Middle frontal gyrus (tissue), 1 donor: ENCODE results near the gene NUCKS1.

Source experiments
- DNase-seq: peaks from one replicate; pipeline ENCODE4 v3.0.0-alpha.2; 2015; ENCODE audit warnings: low spot score; ENCODE audit errors: extremely low spot score

NUCKS1 gene, protein sequence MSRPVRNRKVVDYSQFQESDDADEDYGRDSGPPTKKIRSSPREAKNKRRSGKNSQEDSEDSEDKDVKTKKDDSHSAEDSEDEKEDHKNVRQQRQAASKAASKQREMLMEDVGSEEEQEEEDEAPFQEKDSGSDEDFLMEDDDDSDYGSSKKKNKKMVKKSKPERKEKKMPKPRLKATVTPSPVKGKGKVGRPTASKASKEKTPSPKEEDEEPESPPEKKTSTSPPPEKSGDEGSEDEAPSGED

DNA sequence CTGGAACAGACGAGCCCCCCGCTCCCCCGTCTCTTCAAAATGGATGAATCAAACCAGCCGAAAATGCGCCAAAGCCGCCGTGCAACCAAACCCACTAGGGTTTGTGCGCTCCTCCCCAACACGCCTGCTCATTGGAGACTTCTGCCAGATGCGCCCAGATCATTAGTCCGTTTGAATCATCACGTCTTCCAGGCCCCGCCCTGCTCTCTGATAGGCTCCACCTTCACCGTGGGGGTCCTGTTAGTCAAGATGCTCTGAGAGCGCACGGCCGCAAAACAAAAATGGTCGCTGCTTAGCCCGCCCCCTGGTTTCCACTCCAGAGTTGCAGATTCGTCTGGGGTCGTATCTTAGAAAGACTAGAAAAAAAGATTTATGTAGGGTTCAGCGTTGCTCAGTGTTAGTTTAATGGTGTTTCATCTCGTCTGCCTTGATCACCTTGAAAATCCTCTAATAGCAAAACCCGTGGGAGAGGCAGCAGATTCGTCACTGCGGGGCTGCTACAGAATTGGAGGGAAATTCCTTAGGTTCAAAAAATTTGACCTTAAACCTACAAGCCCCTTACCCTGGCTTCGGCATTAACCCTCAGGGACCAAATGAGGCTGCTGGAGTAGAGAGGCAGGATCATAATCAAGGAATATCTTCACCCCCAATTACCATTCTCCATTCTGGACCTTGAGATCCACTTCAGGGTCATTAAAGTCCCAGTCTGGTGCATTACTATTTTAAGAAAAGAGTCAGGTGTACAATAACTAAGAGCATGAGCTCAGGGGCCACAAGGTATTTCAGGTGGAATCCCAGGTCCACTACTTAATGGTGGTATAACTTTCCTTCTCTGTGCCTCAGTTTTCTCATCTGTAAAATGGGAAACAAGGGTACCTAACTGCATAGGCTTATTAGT lies at the start of gene NUCKS1:
NUCKS1 (minus strand) TSS at position 45 of the 898 bp plus-strand sequence. CDS start 209 bp downstream, outside the sequence.
- DNase-seq = peak; percentile 97

DNA sequence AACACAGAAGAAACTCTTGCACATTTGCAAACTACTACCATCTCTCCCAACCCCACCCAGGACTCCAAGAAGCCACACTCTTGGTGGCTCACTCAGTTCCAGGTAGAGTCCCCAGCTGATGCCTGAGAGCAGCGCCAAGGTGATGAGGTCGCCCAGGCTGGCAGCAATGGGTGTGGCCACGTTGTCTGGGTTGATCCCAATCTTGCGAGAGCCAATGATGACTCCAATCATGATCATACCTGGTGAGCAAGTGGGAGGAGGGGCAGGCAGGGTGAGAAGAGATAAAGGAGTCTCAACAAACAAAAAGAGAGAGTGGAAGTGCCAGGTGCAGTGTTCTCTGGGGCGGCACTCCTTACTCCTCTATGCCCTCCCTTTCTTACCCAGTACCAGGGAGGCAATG lies 48.6 kb upstream of the NUCKS1 start:
- DNase-seq = no peak

DNA sequence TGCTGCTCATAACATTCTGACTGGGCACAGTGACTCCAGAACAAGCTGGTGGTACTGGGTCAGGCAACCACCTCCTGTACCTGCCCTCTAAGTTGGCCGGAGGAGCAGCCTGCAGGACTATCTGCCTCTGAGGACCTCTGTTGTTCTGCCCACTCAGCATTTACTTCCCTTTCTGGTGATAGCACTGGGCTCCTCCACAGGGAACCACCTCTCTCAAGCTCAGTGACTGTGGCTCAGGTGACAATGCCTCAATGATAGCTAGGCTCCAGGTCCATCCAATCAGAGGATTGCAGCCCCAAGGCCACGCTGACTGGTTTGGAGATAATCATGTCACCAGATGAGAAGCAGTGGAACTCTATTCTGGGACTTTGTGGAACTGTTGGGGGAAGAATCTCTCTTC lies 47.2 kb upstream of the NUCKS1 start:
- no peak for DNase-seq

DNA sequence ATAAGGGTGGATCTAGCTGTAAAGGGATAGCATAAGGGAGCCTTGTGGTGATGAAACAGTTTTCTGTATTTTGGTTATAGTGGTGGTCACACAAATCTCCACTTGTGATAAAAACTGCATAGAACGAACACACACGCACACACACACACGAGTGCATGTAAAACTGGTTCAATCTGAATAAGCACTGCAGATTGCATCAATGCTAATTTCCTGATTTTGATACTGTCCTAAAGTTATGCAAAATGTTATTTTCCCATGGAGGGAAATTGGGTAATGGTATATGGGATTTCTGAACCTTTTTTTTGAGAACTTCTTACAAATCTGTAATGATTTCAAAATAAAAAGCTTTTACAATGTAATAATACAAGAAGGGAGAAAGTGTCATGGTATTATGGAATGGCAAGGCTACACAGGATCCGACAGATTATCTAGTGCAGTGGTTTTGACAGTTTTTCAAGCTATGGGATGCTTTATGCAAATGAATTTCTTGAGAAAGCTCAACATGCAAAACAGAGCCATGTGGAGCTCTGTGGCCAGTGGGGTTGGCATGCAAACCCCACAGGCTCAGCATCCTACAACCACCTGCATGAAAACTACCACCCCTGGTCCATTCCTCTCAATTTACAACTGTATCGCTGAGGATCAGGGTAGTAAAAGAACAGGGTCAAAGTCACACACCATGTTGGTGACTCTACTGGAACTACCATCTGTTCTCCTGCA lies 44.2 kb upstream of the NUCKS1 start:
- no peak for DNase-seq

DNA sequence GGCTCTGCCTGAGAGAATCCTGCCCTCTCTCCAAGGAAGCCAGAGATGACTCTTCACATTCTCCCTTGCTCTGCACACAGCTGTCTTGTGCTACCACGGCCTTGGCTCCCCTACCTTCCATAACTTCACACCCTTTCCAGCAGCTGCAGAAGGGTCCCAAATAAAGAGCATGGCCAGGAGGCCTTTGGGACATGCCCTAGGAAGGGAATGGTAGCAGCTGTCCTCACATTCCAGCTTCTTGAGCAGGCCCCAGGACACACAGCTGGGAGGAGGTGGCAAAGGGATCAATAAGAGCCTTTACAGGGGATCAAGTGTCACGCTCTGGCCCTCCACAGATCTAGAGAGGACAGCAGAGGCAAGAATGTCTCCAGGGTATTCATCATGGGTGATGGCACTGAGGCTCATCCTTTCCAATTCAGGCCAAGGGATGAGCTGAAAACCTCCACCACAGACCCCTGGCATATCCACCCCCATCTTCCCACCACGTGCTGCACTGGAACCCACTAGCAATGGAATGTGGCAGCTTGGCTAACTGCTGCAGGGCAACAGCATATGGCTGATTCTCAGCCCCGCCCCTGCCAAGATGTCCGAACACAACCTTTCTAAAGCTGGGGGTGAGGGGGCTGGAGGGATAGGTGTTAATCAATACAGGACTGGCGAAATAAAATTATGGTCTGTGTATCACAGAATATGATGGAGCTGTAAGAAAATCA lies 43.1 kb upstream of the NUCKS1 start:
- no peak for DNase-seq

DNA sequence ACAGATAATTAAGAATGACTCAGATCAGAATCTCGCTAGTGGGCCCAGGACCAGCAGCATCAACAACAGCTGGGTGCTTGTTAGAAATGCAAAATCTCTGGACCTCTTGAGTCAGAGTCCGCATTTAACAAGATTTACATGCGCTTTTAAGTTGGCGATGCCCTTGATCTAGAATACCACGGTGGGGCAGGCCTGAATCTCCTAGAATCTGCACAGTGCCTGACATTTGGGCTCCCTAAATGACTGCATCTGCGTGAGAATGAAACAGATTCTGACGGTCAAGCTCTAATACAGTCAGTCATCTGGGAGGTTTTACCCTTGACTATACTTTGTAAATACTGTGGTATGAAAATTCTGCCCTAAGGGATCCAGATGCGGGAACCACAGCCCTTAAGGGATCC lies 42.5 kb upstream of the NUCKS1 start:
- DNase-seq = no peak

DNA sequence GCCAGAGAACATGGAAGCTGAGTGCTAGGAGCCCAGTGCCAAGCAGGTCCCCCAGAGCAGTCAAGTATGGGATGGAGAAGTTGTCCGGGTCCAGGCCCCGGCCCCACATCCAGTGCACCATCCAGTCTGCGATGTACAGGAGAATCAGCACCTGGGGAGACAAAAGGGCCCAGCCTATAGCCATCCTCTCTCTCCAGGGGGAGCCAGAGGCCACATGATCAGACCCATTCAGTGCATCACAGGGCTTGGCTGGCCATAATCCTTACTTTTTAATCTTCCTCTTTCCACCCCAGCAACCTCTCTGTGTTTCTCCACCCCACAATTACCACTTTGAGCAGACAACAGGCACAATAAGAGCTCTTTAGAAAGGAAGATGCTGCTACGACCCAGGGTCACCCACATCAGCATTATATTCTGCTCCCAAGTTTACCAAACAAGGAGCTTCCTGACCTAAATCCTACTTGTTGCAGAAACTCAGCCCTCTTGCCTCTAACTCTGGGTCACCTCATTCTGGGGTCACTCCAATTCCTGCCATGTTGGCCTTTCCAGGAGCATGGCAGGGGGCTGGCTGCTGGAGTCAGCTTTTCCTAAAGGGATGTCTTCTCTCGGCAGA lies 41.7 kb upstream of the NUCKS1 start:
- DNase-seq = peak; percentile 61

DNA sequence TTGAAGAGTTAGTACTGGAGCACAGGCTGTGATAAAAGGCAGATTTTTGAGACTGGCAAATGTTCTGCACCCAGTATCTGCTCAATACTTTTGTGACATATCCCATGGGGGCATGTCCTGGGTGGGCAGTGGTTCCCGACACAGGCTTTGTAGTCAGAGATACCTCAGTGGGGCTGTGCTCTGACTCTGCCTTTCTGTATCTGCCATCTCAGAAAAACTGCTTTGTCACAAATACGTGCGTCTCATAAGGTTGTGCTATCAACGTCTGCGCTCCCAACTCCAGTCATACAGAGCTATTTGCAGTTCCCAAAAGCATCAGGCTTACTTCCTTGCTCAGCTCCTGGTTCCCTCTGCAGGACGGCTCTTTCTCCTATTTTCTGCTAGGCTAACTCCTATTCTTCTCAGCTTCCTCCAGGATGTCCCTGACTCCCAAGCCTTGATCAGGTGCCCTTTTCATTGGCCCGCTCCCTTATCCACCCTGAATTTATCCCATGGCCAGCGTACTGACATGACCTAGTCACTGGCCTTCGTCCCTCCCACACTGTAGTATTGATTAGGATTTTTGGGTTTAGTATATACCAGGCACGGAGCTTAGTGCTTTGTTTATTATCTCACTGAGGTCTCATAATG lies 37.4 kb upstream of the NUCKS1 start:
- no peak for DNase-seq

DNA sequence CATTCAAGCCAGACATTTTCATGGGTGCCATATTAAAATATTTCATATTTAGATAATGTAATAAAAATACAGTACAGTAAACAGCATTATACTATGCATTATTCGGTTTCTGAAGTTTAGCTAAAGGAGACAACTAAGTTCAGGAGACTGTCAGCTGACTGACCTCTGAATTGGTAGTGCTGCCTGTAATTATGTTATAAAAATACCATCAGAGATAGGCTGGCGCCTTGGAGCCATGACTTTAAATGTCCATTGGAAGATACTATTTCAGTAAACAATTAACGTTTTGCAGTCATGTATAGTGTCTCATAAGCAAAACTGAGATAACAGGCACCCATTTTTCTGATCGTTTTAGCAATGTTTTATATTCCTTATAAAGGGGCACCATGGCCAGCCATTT lies 36.6 kb upstream of the NUCKS1 start:
- DNase-seq = no peak

DNA sequence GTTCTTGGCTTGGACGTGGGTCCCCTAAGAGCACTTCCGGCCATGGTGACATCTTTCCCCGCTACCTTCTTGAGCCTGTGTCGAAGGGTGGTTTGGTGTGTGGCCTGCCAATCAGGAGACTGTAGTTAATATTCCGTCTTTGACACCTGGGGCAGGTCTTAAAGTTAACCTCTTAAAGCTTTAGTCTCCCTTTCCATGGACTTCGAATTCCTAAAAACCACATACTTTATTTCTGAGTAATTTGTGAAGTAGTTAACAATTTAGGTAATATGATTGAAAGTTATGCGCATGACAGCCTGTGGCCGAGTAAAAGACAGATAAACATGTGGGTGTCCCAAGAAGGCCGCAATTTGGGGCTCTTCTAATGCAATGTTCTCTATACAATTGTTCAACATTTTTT lies 35.5 kb upstream of the NUCKS1 start:
- no peak for DNase-seq

DNA sequence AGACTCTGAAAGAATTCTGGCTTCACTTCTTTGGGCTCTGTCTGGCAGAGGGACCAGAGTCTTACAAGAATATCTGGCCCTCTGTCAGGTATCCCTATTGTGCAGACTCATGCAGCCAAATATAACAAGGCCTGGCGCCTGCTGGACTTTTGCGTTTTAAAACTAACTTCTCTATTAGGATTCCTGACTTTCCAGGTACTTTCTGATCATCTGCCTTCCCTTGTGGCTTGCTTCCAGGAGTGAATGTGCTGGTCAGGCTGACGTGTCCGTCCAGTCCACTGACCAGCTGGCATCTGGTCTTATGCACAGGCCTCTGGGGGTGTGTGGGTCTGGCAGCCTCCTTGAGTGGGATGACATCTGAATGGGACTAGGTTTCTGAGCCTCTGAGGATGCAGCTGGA lies 33.9 kb upstream of the NUCKS1 start:
- DNase-seq = no peak

DNA sequence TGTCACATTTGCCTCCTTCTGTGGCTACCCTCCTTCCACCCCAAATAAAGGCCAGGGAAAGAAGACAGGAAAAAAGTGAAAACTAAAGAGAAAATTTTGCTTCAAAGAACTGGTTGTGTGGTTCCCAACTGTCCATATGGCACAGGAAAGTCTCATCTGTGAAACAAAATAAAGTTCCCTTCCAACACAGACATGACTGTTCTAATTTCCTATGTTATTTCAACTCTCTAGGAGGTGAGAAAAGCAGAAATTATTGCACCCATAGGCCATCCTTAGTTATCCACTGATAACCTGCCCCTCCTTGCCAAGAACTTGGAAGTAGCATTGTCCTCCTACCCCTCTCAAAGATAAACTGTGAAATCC lies 33.4 kb upstream of the NUCKS1 start:
- no peak for DNase-seq

DNA sequence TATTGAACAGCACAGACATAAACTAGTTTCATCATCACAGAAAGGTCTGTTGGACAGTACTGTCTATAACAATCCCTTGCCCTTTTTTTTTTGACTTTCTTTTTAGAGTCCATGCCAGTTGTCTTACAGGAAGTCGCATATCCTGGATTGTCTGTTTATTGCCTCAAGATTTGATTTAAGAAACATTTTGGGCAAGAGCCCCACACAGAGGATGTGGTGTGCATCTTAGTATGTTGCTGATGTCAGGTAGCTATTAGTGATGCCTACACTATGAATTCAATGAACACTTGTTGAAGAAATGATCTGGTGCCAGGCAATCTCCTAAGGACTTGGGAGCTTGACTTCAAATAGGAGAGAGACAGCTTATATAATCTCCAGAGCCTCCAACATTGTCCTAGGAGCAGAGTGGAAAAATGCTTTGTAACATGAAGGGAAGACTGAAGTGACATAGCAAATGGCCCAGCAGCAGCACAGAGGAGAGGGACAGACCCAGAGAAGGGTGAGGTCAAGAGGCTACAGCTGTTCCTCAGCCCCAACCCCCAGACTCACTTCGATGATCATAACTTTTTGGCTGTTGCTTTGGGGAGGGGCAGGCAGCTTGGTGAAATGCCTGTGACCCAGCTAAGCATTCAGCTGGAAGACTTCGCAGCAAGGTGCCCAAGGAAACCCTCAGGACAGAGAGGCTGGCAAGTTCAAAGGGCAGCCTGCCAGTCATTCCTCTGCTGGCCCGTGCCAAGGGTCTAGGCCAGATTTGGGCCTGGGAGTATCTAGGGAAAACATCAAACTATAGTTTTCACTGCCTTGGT lies 32.8 kb upstream of the NUCKS1 start:
- DNase-seq = no peak

DNA sequence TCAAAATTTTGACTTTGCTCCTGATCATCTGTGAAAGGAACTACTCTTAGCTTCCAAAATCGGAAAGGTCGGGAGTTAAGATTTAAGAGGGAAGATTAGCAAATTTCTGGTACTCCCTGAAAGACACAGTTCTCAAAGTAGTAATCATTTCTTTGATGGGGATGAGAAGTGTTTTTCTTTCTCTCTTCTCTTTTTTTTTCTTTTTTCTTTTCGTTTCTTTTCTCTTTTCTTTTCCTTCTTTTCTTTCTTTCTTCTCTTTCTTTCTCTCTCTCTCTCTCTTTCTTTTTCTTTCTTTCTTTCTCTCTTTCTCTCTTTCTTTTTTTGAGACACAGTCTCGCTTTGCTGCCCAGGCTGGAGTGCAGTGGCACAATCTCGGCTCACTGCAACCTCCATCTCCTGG lies 30.4 kb upstream of the NUCKS1 start:
- no peak for DNase-seq

DNA sequence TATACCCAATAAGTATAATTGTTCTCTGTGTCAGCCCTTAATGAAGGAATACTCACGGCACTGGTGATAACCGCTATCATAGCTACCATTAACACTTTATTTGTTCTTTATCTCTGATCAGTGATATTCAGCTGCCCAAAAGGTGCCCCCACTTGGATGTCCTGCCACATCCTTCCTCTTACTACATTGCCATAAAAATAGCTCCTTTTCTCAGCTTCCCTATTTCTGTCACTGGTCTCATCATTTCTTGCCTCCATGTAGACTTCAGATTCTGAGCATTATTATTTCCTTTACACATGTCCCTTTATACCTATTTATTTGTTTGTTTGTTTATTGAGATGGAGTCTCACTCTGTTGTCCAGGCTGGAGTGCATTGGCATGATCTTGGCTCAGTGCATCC lies 28.0 kb upstream of the NUCKS1 start:
- no peak for DNase-seq

DNA sequence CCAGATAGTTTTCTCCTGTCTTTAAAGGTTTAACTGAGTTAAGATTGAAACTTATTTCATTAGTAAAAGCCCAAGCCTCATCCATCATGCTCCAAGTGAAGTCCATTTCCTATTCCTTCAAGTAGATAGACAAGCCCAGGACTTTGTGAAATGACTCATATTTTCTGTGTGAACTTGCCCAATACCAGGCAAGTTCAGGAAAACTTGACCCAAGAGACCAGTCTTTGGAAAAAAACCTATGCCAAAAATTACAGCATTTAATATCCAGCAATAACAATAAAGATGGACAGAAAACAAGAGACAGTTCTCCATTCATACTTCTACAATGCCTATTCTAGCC lies 25.7 kb upstream of the NUCKS1 start:
- no peak for DNase-seq

DNA sequence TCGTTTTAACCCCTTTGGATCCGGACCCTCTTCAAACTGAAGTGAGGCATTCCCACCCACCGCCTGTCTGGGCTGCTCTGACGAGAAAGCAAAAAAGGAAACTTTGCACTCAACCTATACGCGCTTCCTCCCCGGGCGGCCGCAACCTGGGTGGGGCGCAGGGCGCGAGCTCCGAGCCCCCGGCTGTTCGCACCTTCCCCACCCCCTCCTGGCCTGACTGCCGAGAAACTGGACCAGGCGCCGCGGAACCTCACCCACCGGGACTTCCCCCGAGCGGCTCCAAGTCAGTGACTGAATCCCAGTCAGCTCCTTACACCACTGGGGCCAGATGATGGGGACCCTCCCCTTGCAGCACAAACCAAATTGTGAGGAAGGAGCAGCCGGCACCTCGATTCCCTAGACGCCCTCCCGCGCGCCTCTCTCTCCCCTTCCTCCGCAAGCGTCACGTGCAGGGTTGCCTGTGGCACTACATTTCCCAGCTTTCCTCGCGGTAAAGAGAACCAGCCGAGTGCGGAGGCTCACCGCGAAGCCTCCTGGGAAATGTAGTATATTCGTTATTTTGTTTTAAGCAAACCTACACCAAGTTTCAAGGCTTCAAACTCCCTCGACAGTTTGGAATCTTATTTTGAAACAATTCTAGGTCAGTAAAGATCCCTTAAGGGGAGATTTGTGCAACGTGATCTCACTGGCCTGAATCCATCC lies 25.2 kb upstream of the NUCKS1 start, which contains the start of gene RAB29:
RAB29 (minus strand) TSS at position 468 of the 702 bp plus-strand sequence. CDS start 526 bp downstream, outside the sequence.
- DNase-seq = peak; percentile 71

DNA sequence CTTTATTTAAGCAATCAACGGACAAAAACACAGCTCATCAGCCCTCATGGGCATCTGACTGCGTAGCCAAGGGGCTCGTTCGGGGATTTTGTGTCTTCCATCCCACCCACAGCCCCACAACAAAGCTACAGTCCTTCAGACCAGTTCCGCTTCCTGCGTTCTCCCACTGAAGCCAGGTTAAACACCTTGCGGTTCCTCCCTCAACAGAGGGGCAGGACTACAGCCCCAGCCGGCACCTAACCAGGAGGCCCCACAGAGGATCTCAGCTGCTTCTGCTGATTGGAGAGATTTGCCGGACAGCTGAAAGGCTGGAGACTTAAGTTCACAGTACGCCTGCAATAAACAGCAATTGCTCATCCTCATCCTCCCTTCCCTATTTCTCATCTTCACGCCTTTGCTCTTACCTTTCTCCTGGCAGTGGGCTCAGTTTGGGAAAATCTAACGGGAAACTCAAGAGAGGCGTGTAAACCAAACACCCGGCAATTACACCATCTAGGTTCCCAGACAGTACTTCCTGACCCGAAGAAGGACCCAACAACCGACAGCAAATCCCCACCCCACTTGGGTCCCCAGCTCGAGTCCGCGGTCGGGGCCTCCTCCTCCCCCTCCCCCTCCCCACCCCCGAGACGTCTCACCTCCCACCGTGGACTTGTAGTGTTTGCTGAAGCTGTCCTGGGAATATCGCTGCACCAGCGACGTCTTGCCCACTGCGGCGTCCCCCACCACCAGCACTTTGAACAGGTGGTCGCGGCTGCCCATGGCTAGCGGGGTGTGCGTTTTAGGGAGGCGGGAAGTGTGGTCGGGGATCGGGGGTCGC lies 24.4 kb upstream of the NUCKS1 start:
- no peak for DNase-seq
